ENCODE data around the gene CCDC116.
"Not testable (repeated sequence)": the region's sequence is repeated elsewhere in the genome, so short reads cannot be mapped to it uniquely, and the experiment has no call there.

Gene CCDC116

GRCh38 chr22:21592422-21592821 is 40.1 kb upstream of the CCDC116 start:
- Histone ChIP-seq H3K9ac (no peak overlapping the region), H3K9me3 (no peaks in the 10 kb centered on the region; the same call in 1 of the 2 replicates), H3K4me2 (no peak overlapping the region), H3K27ac (no peak overlapping the region), H4K20me1 (peaks cover 100% of the 10 kb centered on the region), H3K4me3 (no peak overlapping the region), H3K4me1 (peaks cover 39% of the 10 kb centered on the region), H3K36me3 (peaks cover 86% of the 10 kb centered on the region), H3K27me3 (no peaks in the 10 kb centered on the region)
- no peak for TF ChIP-seq Cebpa-rat (IDR thresholded peaks at IDR 0.05)

DNA sequence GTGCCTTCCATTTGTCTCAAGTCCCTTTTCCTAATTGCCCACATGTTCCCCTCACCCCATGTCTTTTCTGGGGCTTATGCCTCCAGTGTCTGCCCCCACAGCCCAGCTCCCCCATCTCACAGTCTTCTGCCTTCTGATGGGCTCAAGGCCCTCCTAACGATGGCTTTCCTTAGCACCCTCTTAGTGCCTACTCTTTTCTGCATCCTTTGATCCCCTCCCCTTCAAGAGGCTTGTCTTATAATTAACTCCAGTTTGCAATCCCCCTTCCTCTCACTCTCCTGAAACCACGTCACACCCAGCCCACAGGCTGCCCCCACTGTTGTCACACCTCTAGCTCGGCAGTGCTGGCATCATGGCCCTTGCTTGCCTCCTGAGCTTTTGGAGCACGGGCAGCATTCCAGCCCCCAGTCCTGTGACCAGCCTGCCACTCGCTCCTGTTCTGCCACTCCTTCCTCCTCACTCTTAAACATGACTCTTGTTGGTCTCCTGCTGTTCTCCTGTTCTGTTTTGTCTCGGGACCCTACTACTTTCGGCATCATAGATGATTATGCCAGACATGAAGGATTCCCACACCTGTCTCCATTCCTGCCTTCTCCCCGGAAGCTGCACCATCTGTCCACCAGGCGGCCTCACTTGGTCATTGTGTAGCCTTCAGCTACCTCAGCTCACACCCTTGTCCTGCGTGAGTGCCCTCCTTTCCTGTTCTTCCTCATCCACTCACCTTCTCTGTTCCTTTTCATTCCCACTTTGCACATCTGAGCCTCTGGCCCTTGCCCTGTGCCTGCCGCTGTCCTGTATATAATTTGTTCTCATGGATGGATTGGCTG is 38.9 kb upstream of the CCDC116 start:
- Histone ChIP-seq H4K20me1 (peaks cover 100% of the 10 kb centered on the region), H3K4me1 (peaks cover 28% of the 10 kb centered on the region), H3K27ac (no peak overlapping the region), H3K4me2 (no peak overlapping the region), H3K9ac (no peak overlapping the region), H3K9me3 (no peaks in the 10 kb centered on the region; the same call in 1 of the 2 replicates), H3K4me3 (no peak overlapping the region), H3K27me3 (no peaks in the 10 kb centered on the region), H3K36me3 (peaks cover 91% of the 10 kb centered on the region)
- no peak for TF ChIP-seq Cebpa-rat (IDR thresholded peaks at IDR 0.05)

- Histone ChIP-seq H3K4me3 (no peak overlapping the region), H3K9me3 (no peaks in the 10 kb centered on the region; the same call in 1 of the 2 replicates), H3K27ac (no peak overlapping the region), H3K27me3 (no peaks in the 10 kb centered on the region), H3K4me1 (peaks cover 20% of the 10 kb centered on the region), H3K9ac (no peak overlapping the region), H3K4me2 (no peak overlapping the region), H3K36me3 (peaks cover 93% of the 10 kb centered on the region), H4K20me1 (peaks cover 100% of the 10 kb centered on the region)
- no peak for TF ChIP-seq Cebpa-rat (IDR thresholded peaks at IDR 0.05)
Measured at GRCh38 chr22:21594865-21595452, 37.6 kb upstream of the CCDC116 start.

DNA sequence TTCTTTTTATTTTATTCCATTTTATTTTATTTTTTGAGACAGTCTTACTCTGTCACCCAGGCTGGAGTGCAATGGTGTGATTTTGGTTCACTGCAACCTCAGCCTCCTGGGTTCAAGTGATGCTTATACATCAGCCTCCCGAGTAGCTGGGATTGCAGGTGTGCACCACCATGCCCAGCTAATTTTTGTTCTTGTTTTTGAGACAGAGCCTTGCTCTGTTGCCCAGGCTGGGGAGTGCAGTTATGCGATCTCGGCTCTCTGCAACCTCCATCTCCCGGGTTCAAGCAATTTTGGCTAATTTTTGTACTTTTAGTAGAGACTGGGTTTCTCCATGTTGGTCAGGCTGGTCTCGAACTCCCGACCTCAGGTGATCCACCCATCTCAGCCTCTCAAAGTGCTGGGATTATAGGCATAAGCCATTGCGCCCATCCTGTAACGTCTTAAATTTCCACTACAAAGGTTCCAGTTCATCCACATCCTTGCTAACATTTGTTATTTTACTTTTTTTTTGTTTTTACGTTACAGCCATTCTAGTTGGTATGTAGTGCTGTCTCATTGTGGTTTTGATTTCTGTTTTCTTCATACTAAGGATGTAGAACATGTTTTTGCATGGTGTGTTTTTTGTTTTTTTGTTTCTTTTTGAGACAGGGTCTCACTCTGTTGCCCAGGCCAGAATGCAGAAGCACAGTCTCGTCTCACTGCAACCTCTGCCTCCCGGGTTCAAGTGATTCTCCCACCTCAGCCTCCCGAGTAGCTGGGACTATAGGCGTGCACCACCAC is 36.0 kb upstream of the CCDC116 start:
- H3K9ac ChIP-seq, H3K4me3 ChIP-seq, H3K4me2 ChIP-seq, H3K4me1 ChIP-seq, H3K9me3 ChIP-seq, H3K27me3 ChIP-seq, H3K27ac ChIP-seq: not testable (repeated sequence)
- Histone ChIP-seq H3K36me3 (peaks cover 96% of the 10 kb centered on the region), H4K20me1 (peaks cover 100% of the 10 kb centered on the region)

DNA sequence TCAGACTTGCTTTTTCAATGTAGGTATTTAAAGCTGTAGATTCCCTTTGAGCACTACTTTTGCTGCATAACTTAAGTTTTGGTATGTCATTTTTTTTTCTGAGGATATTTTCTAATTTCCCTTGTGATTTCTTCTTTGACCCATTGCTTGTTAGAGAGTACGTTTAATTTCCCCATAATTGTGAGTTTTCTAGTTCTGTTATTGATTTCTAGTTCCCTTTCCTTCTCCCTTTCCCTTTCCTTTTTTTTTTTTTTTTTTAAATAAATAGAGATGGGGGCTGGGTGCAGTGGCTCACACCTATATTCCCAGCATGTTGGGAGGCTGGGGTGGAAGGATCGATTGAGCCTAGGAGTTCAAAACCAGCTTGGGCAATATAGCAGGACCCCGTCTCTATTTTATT is 34.3 kb upstream of the CCDC116 start:
- Histone ChIP-seq H3K27ac (no peak overlapping the region), H3K36me3 (peaks cover 93% of the 10 kb centered on the region), H3K9ac (no peak overlapping the region), H3K4me2 (no peak overlapping the region), H3K27me3 (no peaks in the 10 kb centered on the region), H4K20me1 (peaks cover 100% of the 10 kb centered on the region), H3K4me1 (no peaks in the 10 kb centered on the region), H3K4me3 (no peak overlapping the region), H3K9me3 (no peaks in the 10 kb centered on the region; the same call in 1 of the 2 replicates)
- no peak for TF ChIP-seq Cebpa-rat (IDR thresholded peaks at IDR 0.05)

DNA sequence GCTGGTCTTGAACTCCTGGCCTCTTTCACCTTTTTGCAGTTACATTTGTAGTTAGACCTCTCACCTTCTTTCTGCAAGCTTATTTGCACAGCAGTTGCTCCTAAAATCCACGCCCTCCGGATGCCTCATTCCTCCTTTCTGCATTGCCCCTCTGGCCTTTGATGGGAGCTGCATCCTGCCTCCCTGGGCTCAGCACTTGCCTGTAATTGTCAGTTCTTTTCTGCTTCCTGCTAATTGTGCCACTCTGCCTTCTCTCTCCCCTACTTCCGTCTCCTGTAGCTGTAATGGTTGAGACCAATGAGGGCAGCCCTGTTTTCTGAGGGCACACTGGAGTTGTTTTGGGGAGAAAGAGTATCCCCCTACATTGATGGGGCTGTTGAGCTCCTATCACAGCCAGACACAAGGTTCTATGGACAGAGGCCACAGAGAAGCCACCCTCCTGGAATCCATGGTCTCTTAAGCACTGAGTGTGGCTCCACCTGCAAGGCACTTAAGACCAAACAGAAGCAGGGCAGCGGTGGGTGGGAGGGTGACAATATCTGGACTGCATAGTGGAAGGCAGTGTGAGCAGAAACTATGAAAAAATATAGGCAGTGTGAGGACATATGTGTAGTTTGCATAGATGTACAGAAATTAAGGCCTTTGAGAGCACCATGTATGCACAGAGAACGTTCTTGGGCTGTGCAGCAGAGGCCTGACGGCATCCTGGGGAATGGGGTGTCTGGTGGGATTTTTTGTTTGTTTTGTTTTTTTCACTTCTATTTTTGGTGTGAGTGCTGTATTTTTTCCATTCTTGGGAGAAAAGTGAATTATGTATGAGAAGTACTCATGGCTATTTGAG is 33.3 kb upstream of the CCDC116 start:
- H3K36me3 ChIP-seq: peaks cover 87% of the 10 kb centered on the region
- peaks cover 100% of the 10 kb centered on the region for H4K20me1 ChIP-seq
- 0 out of 2 replicates have a peak, but pooled peaks cover 4% of the 10 kb centered on the region for H3K4me1 ChIP-seq
- no peak for TF ChIP-seq Cebpa-rat (IDR thresholded peaks at IDR 0.05)
- H3K4me3 ChIP-seq: no peak overlapping the region
- H3K9ac ChIP-seq: no peak overlapping the region
- H3K27me3 ChIP-seq: no peaks in the 10 kb centered on the region
- H3K9me3 ChIP-seq: no peaks in the 10 kb centered on the region; the same call in 1 of the 2 replicates
- H3K4me2 ChIP-seq: no peak overlapping the region
- no peak overlapping the region for H3K27ac ChIP-seq

GRCh38 chr22:21602579-21602978 is 30.0 kb upstream of the CCDC116 start:
- no peaks in the 10 kb centered on the region for H3K9me3 ChIP-seq
- H3K4me1 ChIP-seq: 0 out of 2 replicates have a peak, but pooled peaks cover 5% of the 10 kb centered on the region
- peaks cover 100% of the 10 kb centered on the region for H4K20me1 ChIP-seq
- no peak overlapping the region for H3K4me2 ChIP-seq
- no peak overlapping the region for H3K9ac ChIP-seq
- no peaks in the 10 kb centered on the region for H3K27me3 ChIP-seq
- peaks cover 86% of the 10 kb centered on the region for H3K36me3 ChIP-seq
- H3K27ac ChIP-seq: no peak overlapping the region
- H3K4me3 ChIP-seq: no peak overlapping the region
- TF ChIP-seq Cebpa-rat (IDR thresholded peaks at IDR 0.05): no peak

GRCh38 chr22:21603973-21604372 is 28.6 kb upstream of the CCDC116 start:
- Histone ChIP-seq H3K4me1 (0 out of 2 replicates have a peak, but pooled peaks cover 5% of the 10 kb centered on the region), H3K36me3 (peaks cover 87% of the 10 kb centered on the region), H4K20me1 (peaks cover 100% of the 10 kb centered on the region), H3K4me2 (no peak overlapping the region), H3K27me3 (no peaks in the 10 kb centered on the region), H3K9ac (no peak overlapping the region), H3K9me3 (no peaks in the 10 kb centered on the region), H3K27ac (no peak overlapping the region), H3K4me3 (no peak overlapping the region)
- TF ChIP-seq Cebpa-rat (IDR thresholded peaks at IDR 0.05): no peak

GRCh38 chr22:21605887-21606564 is 26.5 kb upstream of the CCDC116 start:
- no peaks in the 10 kb centered on the region for H3K27me3 ChIP-seq

More at GRCh38 chr22:21605887-21606564, 26.5 kb upstream of the CCDC116 start:
- H3K9ac ChIP-seq: no peak overlapping the region
- no peak for TF ChIP-seq Cebpa-rat (IDR thresholded peaks at IDR 0.05)
- no peak overlapping the region for H3K27ac ChIP-seq
- H3K9me3 ChIP-seq: no peaks in the 10 kb centered on the region
- H3K4me1 ChIP-seq: 0 out of 2 replicates have a peak, but pooled peaks cover 5% of the 10 kb centered on the region
- H3K36me3 ChIP-seq: peaks cover 87% of the 10 kb centered on the region
- peaks cover 100% of the 10 kb centered on the region for H4K20me1 ChIP-seq
- no peak overlapping the region for H3K4me3 ChIP-seq
- H3K4me2 ChIP-seq: no peak overlapping the region
